ENCODE measurements around the gene SLU7.
"Not testable (repeated sequence)": the region's sequence is repeated elsewhere in the genome, so short reads cannot be mapped to it uniquely, and the experiment has no call there.

The SLU7 gene

GRCh38 chr5:160442824-160443431 lies 24.0 kb upstream of the SLU7 start:
- no peak overlapping the region for H3K4me3 ChIP-seq (ENCODE audit: control insufficient read depth, low read depth, low read length)
- no peak for DNase-seq (ENCODE audit: low read depth)
- no peak for TF ChIP-seq CTCF (conservative IDR thresholded peaks at IDR 0.05; ENCODE audit: control insufficient read depth, insufficient read depth, low read depth, low read length)

GRCh38 chr5:160441311-160441781 lies 22.5 kb upstream of the SLU7 start:
- DNase-seq (ENCODE audit: low read depth): no peak
- TF ChIP-seq CTCF (conservative IDR thresholded peaks at IDR 0.05; ENCODE audit: control insufficient read depth, insufficient read depth, low read depth, low read length): no peak
- no peak overlapping the region for H3K4me3 ChIP-seq (ENCODE audit: control insufficient read depth, low read depth, low read length)

- peak overlapping the region; percentile 49 for H3K4me3 ChIP-seq (ENCODE audit: control insufficient read depth, low read depth, low read length)
- peak; percentile 70 for DNase-seq (ENCODE audit: low read depth)
- TF ChIP-seq CTCF (conservative IDR thresholded peaks at IDR 0.05; ENCODE audit: control insufficient read depth, insufficient read depth, low read depth, low read length): peak; percentile 92
Observed at GRCh38 chr5:160439205-160439600, 20.3 kb upstream of the SLU7 start.

- peak; percentile 98 for TF ChIP-seq CTCF (conservative IDR thresholded peaks at IDR 0.05; ENCODE audit: control insufficient read depth, insufficient read depth, low read depth, low read length)
- H3K4me3 ChIP-seq (ENCODE audit: control insufficient read depth, low read depth, low read length): peak overlapping the region; percentile 49
- peak; percentile 72 for DNase-seq (ENCODE audit: low read depth)
Observed at GRCh38 chr5:160438316-160439204, 19.7 kb upstream of the SLU7 start.

- no peak for DNase-seq (ENCODE audit: low read depth)
- H3K4me3 ChIP-seq (ENCODE audit: control insufficient read depth, low read depth, low read length): no peak overlapping the region
- TF ChIP-seq CTCF (conservative IDR thresholded peaks at IDR 0.05; ENCODE audit: control insufficient read depth, insufficient read depth, low read depth, low read length): no peak
Observed at GRCh38 chr5:160437271-160437670, 18.4 kb upstream of the SLU7 start.

GRCh38 chr5:160436661-160437060 lies 17.8 kb upstream of the SLU7 start:
- H3K4me3 ChIP-seq (ENCODE audit: control insufficient read depth, low read depth, low read length); DNase-seq (ENCODE audit: low read depth): not testable (repeated sequence)

- DNase-seq (ENCODE audit: low read depth): no peak
- no peak for TF ChIP-seq CTCF (conservative IDR thresholded peaks at IDR 0.05; ENCODE audit: control insufficient read depth, insufficient read depth, low read depth, low read length)
- H3K4me3 ChIP-seq (ENCODE audit: control insufficient read depth, low read depth, low read length): no peak overlapping the region
Observed at GRCh38 chr5:160436017-160436416, 17.1 kb upstream of the SLU7 start.
